MM.1S (cell line): ENCODE results near the gene CUL7.

Experiments
- DNase-seq: peaks from one replicate; pipeline ENCODE4 v3.0.0-alpha.2; 2015
- H2AFZ ChIP-seq: fragments of 300-600 bp; sonication (generic); 2 replicates; pipeline ENCODE4 v1.6.0; 2016; ENCODE audit warnings: antibody characterized with exemption, low read length
- H3F3A ChIP-seq: fragments of 300-600 bp; sonication (generic); 2 replicates; pipeline ENCODE4 v1.6.1; 2016; ENCODE audit warnings: mild to moderate bottlenecking, antibody characterized with exemption, low read length, moderate library complexity, mixed read lengths; ENCODE audit not compliant: insufficient read depth
- H3K27ac ChIP-seq: fragments of 300-600 bp; sonication (generic); 2 replicates; pipeline ENCODE4 v1.5.1; 2016; ENCODE audit warnings: mild to moderate bottlenecking, low read length
- H3K27me3 ChIP-seq: fragments of 300-600 bp; sonication (generic); replicated peaks from 2 replicates; pipeline ENCODE4 v1.6.0; 2016; ENCODE audit warnings: low read length; ENCODE audit not compliant: insufficient read depth
- H3K36me3 ChIP-seq: fragments of 300-600 bp; sonication (generic); replicated peaks from 2 replicates; pipeline ENCODE4 v1.6.1; 2016; ENCODE audit warnings: mild to moderate bottlenecking, low read length, mixed read lengths; ENCODE audit not compliant: insufficient read depth
- H3K4me1 ChIP-seq: fragments of 300-600 bp; sonication (generic); 2 replicates; pipeline ENCODE4 v1.6.1; 2016; ENCODE audit warnings: low read length, mixed read lengths
- H3K4me2 ChIP-seq: fragments of 300-600 bp; sonication (generic); 2 replicates; pipeline ENCODE4 v1.6.0; 2016; ENCODE audit warnings: low read depth, low read length
- H3K4me3 ChIP-seq: fragments of 300-600 bp; sonication (generic); 2 replicates; pipeline ENCODE4 v1.5.1; 2016; ENCODE audit warnings: low read length, mixed read lengths
- H3K79me2 ChIP-seq: fragments of 300-600 bp; sonication (generic); 2 replicates; pipeline ENCODE4 v1.6.1; 2016; ENCODE audit warnings: mixed run types, low read length, mixed read lengths
- H3K9ac ChIP-seq: fragments of 300-600 bp; sonication (generic); 2 replicates; pipeline ENCODE4 v1.6.1; 2016; ENCODE audit warnings: low read length, mixed read lengths
- H3K9me2 ChIP-seq: fragments of 300-600 bp; sonication (generic); replicated peaks from 2 replicates; pipeline ENCODE4 v1.6.1; 2016; ENCODE audit warnings: mild to moderate bottlenecking, low read length, mixed read lengths; ENCODE audit not compliant: insufficient read depth
- H3K9me3 ChIP-seq: fragments of 300-600 bp; sonication (generic); replicated peaks from 2 replicates; pipeline ENCODE4 v1.6.1; 2016; ENCODE audit warnings: mild to moderate bottlenecking, low read length, mixed read lengths; ENCODE audit not compliant: insufficient read depth
- H4K20me1 ChIP-seq: fragments of 300-600 bp; sonication (generic); 2 replicates; pipeline ENCODE4 v1.6.1; 2016; ENCODE audit warnings: mild to moderate bottlenecking, low read length, moderate library complexity, mixed read lengths; ENCODE audit not compliant: insufficient read depth
- EZH2 ChIP-seq: fragments of 300-600 bp; sonication (generic); optimal IDR thresholded peaks from 2 replicates; pipeline ENCODE3; 2017; ENCODE audit warnings: low read depth, mild to moderate bottlenecking, antibody characterized with exemption, low read length, mixed read lengths
- EZH2phosphoT487 ChIP-seq: fragments of 300-600 bp; sonication (generic); IDR thresholded peaks from 2 replicates; pipeline ENCODE4 v1.6.1; 2018; ENCODE audit warnings: antibody characterized with exemption, low read length
- TF ChIP-seq, protein P1 (sequence below): fragments of 300-600 bp; sonication (generic); IDR thresholded peaks from 2 replicates; pipeline ENCODE4 v1.5.1; 2016; ENCODE audit warnings: antibody characterized with exemption, low read length, mixed read lengths

The CUL7 gene

DNA sequence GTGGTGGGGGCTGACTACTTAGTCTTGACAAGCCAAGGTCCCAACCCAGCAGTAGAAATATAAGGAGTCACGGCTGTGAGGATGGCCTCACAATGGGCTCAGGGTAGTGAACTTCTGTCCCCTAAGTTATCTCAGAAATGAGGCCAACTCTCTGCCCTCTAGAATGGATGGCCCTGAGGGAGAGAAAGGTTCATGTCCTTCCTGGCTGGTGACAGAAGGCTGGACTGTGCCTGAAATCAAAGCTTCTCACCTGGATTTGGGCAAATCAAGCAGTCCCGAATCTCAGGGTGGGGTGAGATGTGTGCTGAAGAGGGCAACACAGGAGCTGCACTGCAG lies 19.5 kb downstream of the CUL7 start:
- no peaks in the 10 kb centered on the region for H3K79me2 ChIP-seq
- no peak for DNase-seq

DNA sequence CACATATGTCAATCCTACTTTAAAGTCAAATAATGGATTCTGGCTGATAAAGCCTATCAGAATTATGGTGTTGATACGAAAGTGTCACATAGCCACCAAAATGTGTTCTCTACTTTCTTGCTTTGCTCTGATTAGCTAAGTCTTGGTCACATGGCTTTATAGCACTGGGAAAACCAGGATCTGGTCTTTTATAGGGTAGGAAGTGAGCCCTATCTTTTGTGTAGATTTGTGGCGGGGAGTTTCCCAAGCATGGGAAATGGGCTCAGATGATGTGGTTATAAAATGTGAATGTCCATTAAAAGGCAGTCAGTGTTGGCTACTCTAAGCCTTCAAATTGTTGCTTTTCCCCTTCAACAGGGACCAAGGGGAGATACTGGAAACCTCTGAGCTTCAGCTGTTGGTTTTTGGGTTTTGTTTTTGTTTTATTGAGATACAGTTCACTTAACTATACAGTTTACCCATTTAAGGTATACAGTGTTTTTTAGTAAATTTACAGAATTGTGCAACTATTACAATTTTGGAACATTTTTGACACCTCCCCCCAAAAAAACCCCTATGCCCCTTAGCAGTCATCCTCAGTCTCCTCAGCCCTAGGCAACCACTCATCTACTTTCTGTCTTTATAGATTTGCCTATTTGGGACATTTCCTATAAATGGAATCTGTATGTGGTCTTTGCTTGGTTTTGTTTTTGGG lies 20.0 kb downstream of the CUL7 start:
- Histone ChIP-seq H3K79me2 (no peaks in the 10 kb centered on the region), H3K36me3 (no peaks in the 10 kb centered on the region; the same call in 1 of the 2 replicates), H3K27ac (no peak overlapping the region)

More for the DNA sequence above, 19.5 kb downstream of the CUL7 start:
- H3K9me3 ChIP-seq = no peaks in the 10 kb centered on the region
- H3K9ac ChIP-seq = no peak overlapping the region
- H3K36me3 ChIP-seq = no peaks in the 10 kb centered on the region
- no peaks in the 10 kb centered on the region for H3F3A ChIP-seq
- H3K9me2 ChIP-seq = no peaks in the 10 kb centered on the region
- no peak overlapping the region for H3K4me3 ChIP-seq
- H4K20me1 ChIP-seq = no peaks in the 10 kb centered on the region
- no peak overlapping the region for H2AFZ ChIP-seq
- TF ChIP-seq, protein P1, sequence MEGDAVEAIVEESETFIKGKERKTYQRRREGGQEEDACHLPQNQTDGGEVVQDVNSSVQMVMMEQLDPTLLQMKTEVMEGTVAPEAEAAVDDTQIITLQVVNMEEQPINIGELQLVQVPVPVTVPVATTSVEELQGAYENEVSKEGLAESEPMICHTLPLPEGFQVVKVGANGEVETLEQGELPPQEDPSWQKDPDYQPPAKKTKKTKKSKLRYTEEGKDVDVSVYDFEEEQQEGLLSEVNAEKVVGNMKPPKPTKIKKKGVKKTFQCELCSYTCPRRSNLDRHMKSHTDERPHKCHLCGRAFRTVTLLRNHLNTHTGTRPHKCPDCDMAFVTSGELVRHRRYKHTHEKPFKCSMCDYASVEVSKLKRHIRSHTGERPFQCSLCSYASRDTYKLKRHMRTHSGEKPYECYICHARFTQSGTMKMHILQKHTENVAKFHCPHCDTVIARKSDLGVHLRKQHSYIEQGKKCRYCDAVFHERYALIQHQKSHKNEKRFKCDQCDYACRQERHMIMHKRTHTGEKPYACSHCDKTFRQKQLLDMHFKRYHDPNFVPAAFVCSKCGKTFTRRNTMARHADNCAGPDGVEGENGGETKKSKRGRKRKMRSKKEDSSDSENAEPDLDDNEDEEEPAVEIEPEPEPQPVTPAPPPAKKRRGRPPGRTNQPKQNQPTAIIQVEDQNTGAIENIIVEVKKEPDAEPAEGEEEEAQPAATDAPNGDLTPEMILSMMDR = no peak
- TF ChIP-seq EZH2phosphoT487 (no peak), EZH2 (no peak)
- peaks cover 3% of the 10 kb centered on the region; the same call in 1 of the 2 replicates for H3K4me1 ChIP-seq
- H3K4me2 ChIP-seq = no peak overlapping the region
- H3K27ac ChIP-seq = no peak overlapping the region
- no peaks in the 10 kb centered on the region for H3K27me3 ChIP-seq

DNA sequence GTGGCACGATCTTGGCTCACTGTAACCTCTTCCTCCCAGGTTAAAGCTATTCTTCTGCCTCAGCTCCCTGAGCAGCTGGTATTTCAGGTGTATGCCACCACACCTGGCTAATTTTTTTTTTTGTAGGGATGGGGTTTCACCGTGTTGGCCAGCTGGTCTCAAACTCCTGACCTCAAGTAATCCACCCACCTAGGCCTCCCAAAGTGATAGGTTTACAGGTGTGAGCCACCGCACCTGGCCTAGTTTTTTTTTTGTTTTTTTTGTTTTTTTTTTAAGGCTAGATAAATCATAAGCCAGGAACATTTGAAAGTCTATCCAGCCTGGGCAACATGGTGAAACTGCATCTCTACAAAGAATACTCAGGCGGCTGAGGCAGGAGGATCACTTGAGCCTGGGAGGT lies 21.3 kb downstream of the CUL7 start:
- no peaks in the 10 kb centered on the region for H3K27me3 ChIP-seq
- no peak for DNase-seq
- no peaks in the 10 kb centered on the region; the same call in 1 of the 2 replicates for H3K36me3 ChIP-seq
- TF ChIP-seq EZH2phosphoT487 (no peak), EZH2 (no peak)
- TF ChIP-seq, protein P1 = no peak
- H4K20me1 ChIP-seq = no peaks in the 10 kb centered on the region
- no peaks in the 10 kb centered on the region for H3F3A ChIP-seq
- H3K79me2 ChIP-seq = no peaks in the 10 kb centered on the region
- no peaks in the 10 kb centered on the region for H3K9me3 ChIP-seq
- H3K9ac ChIP-seq = no peak overlapping the region
- H3K4me3 ChIP-seq = no peak overlapping the region
- no peaks in the 10 kb centered on the region for H3K9me2 ChIP-seq
- H3K27ac ChIP-seq = no peak overlapping the region
- no peaks in the 10 kb centered on the region for H3K4me1 ChIP-seq
- H2AFZ ChIP-seq = no peak overlapping the region
- H3K4me2 ChIP-seq = no peak overlapping the region

More for the DNA sequence above, 20.0 kb downstream of the CUL7 start:
- H3K4me3 ChIP-seq = no peak overlapping the region
- no peaks in the 10 kb centered on the region for H3F3A ChIP-seq
- H2AFZ ChIP-seq = no peak overlapping the region
- no peak overlapping the region for H3K4me2 ChIP-seq
- TF ChIP-seq EZH2phosphoT487 (no peak), EZH2 (no peak)
- TF ChIP-seq, protein P1 = no peak
- no peak for DNase-seq
- no peaks in the 10 kb centered on the region for H4K20me1 ChIP-seq
- no peaks in the 10 kb centered on the region for H3K9me3 ChIP-seq
- no peaks in the 10 kb centered on the region for H3K4me1 ChIP-seq
- no peaks in the 10 kb centered on the region for H3K9me2 ChIP-seq
- no peaks in the 10 kb centered on the region for H3K27me3 ChIP-seq
- no peak overlapping the region for H3K9ac ChIP-seq
